NCI-H345 (cell line): ENCODE measurements around the gene TCF7L2.
"Not testable (repeated sequence)": the region's sequence is repeated elsewhere in the genome, so short reads cannot be mapped to it uniquely, and the experiment has no call there.

Source experiments
- DNase-seq: peaks from one replicate; lab custom pipeline; 2025; lab: John Stamatoyannopoulos, UW

TCF7L2 gene

DNA sequence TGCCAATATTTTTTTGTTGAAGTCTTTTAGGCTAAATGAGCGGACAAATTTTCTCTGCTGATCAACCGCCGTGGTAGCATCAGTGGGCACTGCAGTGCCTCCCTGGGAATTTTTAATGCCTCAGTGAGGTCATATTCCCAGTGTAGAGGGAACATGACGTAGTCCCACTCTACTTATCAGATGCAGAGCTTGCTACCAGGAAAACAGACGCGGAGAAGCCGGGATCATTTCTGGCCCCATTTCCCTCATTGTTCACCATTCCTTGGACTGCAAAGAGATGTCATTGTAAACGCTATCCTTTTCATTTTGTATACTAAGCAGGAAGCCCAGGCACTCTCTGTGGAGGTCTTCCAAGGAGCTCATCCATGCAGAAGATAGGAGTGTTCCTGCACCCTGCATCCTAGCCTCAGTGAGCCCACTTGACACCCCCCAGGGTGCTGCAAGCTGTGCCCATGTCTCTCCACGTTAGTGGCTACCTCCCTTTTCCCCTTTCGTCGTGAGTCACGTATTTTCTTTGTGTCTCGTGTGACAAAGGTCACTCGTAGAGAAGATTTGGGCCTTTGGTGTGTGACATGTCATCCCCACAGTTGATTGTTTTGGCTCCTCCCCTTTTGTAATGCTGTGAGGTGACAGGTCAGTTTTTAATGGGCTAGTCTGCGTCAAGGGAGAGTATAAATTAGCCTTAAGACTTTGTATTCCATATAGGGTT is 145.5 kb downstream of the TCF7L2 start:
- no peak for DNase-seq

DNA sequence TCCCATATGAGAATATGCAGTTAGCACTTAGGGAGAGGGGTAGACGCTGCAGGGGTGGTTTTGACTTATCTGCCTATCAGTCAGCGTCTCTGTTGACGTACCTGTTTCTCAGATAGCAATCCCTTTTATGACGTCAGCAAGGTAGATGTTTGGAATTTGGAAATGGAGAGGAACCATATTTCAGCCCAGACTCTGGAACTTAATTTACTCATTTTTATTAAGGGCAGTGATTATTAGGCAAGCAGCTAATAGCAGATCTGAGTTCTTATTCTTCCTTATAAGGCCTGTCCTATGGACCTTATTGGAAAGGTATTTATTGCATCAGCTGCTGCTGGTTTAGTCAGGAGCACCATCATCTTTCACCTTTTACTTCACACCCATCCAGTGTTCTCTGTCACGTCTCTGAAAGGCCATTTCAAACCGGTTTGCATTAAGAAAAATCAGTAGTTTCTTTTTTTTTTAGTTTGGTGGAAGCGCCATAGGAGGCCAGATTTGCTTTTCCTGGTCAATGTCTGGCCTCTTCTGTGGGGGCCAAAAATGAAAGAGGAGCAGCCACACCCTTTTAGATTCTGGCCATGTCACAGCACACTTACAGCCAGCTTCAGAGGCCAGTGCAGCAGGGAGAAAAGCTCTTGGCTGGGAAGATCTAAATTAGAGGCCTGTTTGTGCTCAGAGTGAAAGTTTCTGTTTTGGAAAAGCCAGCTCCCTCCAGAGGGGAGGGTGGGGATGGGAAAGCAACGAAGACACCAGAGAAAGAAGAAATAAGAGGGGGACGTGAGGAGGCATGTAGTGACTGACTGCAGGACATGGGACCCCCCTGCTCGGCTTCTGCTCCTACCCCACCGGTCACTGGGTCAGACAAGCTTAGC is 146.3 kb downstream of the TCF7L2 start:
- no peak for DNase-seq

DNA sequence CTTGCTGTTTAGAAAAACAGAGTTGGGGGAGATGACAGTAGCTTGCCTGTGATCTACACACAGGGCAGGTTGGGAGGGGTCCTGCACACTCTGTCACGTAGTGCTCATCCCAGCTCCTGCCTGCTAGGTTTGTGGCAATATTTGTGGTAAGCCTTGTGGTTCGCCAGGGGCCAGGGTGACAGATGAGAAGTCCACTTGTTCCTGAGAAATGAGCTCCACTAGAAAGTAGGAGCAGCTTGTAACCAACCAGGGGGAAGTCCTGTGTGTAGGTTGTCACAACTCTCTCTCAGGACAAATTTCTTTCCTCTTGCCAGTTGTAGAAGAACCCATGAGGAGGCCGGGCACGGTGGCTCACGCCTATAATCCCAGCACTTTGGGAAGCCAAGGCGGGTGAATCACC is 147.0 kb downstream of the TCF7L2 start:
- no peak for DNase-seq

DNA sequence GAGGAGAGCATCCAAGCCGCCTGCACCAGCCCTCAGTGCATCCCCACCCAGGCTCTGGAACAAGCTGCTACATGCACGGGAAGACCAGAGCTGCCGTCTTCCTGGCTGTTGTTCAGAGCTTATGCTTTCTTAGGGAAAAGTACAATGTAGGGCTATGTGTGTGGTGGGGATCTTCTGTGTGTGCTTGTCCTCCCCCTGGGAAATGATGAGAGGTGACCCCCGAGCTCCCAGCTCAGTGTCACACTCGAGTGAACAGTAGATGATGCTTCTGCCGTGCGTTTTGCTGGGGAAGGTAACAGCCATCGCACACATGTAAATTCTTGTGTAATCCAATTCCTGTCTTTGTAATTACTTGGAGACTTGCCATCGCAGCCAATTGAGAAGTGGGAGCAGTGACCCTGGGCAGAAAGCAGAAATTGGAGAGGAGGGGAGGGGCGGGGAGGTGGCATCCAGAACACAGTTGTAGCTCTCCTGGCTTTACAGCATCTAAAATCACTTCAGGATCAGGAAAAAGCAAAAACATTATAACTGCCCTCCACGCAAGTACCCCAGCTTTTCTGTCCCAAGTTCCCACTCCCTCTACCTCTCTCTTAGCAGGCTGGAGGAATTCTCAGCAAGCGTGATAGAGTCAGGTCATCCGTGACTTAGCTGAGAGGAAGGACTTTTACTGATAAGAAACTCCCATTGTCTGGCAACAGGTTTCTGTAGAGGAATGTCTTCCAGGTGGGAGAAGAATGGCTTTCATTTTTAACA is 149.6 kb downstream of the TCF7L2 start:
- DNase-seq, result peak; percentile 52

DNA sequence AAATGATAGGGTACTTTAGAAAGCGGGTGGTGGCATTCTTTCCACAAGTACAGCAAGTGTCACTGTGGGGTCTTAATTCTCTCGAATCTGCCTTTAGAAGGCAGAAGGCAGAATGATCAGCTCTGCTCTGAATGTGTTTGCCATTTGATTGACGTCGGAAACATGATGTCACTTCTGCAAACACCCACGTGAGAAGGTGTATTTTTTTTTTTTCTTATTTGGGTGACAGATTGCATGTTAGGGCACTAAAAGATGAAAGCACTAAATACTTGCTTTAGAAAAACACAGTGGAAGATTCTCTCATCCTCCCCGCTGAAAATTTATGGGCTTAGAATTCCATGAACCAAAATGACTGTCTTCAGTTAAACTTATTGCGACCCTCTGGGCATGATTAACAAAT is 150.2 kb downstream of the TCF7L2 start:
- DNase-seq, result no peak

DNA sequence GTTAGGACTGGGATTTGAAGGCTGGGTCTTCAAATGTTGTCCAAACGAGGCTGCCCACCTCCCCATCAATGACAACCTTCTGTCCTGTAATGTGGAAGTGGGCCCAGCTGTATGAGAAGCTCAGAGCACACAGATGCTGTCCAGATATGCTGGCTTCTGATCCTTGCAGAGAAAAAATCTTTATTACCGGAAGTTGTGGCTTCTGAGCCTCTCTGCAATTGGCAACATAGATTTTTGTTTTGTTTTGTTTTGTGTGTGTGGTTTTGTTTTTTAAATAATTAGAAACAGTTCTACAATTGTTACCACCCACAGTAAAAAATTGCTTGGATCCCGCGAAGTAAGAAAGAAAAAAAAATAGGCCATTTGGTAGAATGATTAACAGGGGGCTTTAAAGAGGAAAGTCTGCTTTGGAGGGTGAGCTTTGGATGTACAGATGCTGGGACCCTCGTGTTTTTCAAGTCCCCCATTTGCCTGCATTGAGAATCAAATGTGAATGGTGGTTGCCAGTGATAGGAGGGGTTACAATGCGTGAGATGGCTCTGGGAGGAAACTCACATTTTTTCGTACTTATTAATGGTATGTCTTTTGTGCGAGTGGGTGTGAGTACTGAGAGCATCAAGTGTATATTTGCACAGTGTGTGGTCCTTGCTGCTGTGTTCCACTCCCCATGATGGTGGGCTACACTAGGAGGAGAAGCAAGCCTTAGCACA is 153.2 kb downstream of the TCF7L2 start:
- DNase-seq, result no peak

DNA sequence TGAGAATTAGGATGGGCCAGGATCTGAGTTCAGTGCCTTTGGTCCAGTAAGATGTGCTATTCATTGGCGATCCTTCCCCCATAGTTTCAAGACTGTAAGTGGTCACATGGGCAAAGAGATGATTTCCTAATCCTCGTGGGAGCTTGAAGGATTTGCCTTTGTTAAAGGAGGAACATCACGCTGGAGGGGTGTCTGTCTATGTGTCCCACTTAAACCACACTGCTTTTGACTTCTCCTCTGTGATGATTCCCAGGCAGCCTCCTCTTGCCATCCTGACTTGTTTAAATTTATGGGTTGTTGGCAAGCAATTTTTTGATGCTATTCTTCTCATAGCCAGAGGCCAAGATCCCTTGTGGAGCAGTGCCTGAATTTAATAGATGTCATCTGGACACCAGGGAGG is 154.0 kb downstream of the TCF7L2 start:
- DNase-seq, result no peak

DNA sequence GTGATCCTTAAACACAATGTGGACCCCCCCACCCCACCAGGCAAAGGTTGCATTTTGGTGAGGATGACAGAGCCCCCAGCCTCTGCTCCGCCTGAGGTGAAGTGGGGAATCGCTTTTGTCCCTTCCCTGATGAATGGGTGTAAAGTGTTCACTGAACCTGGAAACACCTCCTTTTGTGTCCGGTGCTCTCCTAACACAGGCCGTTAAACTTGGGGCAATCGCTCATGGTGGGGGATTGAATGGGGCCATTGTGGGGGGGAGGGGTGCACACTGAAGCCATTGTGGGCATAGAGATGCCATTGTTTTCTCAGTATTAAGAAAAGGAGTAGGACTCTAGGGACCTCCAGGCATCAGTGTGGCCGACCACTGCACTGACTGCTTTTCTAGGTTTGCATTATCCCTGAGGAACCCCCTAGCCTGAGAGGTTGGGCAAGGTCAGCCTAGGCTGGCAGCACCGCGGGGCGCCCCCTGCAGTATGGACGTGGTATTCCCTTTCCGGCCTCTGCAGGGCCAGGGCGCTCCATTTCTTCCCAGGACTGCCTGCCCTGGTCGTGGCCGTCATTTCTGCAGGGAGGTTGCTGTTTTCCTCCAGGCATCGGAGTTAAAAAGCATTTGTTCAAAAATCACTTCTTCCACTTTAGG is 158.3 kb downstream of the TCF7L2 start:
- DNase-seq, result no peak

DNA sequence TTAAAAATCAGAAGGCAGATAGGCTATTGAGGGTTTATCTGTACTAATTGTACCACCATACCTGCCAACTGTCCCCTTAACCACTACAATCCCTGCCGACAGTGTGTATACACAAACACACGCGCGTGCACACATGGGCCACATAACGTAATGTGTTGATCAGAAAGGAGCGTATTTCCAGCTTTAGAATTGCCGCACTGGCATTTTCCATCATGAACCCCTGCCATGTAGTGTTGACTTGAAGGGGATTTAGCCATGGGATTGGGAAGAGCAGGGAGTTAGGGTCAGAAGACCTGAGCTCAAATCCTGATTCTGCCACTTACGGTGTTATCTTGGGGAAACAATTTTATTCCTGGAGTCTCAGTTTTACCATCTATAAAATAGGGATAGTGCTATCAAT is 158.9 kb downstream of the TCF7L2 start:
- DNase-seq, result no peak

DNA sequence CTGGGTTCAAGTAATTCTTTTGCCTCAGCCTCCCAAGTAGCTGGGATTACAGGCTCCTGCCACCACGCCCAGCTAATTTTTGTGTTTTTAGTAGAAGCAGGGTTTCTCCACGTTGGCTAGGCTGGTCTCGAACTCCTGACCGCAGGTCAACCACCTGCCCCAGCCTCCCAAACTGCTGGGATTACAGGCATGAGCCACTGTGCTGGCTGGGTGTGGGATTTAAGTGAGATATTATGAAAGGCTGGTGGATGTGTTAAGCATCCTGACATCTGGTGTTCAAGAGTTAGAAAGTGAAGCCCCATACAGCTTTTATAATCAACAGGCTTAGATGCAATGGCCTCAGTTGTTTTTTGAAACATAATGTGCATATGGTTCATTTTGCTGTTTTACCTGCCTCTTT is 159.4 kb downstream of the TCF7L2 start:
- DNase-seq, result not testable (repeated sequence)

DNA sequence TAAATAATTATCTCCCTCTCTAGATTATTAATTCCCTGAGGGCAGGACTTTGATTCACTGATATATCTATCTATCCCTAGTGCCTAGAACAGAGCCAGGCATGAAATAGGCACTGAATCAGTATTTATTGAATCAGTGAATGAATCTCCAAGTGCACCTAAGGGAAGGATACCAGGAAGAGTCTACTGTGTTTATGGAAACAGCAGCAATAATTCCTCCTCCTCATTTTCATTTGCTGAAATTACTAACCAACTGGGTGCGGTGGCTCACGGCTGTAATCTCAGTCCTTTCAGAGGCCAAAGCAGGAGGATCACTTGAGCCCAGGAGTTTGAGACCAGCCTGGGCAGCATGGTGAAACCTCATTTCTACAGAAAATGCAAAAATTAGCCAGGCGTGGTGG is 161.2 kb downstream of the TCF7L2 start:
- DNase-seq, result no peak

DNA sequence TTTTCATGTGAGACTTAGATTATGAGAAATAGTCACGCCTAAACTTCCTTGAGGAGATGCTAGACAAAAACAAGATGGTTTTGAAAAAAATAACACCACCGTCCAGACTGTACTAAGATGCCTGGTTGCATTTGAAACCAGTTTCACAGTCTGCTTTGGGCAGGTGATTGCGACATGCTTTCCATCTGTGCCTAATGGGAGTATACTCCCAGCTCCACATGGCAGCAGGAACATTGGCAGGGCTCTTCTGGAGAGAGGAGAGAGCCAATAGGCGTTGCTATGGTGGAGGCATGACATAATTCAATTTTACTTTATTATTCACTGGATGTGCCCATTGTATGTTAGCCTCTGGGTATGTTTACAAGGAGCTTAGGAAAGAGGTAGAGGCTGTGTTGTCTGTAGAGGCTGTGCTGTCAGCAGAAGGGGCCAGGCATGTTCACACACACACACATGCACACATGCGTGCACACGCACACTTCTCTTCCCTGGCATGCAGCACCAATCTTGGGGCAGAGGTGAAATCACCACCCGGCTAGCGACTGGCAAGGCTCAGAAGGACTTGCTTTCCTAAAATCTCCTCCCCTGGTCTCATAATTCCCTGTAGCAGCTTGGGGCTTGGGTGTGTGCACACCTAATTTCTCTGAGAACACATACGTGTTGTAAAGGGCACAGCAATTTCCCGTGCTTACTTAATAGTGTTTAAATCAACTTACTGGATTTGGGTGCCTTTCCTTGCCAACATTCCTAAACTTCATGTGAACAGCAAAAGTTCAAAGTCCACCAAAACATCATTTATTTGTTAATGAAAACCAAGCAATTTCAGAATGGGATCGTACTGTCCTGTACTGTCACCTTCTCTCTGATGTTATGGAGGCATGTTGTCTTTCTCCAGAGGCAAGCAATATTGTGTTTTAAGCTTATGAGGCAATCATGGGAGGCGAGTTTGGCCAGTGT is 162.1 kb downstream of the TCF7L2 start:
- DNase-seq, result no peak

DNA sequence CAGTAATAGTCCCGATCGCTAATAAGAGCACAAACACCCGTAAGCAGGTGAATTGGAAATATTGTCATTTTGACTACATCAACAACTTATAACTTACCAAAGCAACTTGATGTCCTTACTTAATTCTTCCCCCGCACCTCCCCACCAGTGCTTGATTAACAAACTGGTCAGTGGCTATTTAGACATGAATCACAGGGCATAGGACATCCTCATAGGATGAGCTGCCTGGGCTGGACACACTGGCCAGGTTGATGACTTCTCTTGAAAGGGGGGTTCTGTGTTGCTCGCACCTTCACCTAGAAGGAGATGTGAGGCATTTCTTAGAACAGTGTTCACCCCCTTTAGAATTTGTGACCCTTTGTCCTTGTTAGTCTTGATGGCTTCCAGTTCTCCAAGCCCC is 163.2 kb downstream of the TCF7L2 start:
- DNase-seq, result no peak

DNA sequence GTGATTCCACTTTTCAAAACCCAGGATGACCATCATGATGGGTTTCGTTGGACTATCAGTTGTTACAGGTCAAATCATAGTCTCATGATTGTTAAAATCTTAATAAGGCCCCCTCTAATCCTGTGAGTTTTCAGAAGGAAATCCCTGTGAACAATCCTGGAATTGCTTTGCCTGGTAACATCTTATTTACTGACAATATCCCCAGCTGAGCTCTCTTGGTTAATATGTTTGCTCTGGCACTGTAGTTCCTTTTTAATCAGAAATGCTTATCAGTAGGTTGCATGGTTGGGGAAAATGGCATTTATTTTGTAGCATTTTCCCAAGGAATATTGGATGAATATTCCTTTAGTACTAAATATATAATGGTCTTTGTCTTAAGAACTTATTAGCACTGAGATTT is 163.9 kb downstream of the TCF7L2 start:
- DNase-seq, result no peak

DNA sequence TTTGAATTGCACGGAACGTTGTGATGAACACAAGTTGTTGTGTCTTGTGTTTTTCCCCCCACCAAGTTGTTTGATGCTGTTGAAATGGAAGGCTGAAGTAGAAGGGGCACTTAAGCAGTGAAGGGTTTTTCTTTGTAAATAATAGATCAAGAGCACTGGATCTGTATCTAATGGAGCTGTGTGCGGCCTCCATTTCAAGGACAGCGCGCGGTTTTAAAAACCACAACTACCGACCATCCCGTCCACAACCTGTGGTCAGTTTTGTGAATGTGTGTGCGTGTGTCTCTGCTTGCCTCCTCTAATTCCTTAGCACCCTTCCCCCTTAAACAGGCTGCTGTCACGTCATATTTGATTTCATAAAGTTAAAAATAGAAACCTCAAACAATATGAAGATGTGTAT is 165.5 kb downstream of the TCF7L2 start:
- no peak for DNase-seq

DNA sequence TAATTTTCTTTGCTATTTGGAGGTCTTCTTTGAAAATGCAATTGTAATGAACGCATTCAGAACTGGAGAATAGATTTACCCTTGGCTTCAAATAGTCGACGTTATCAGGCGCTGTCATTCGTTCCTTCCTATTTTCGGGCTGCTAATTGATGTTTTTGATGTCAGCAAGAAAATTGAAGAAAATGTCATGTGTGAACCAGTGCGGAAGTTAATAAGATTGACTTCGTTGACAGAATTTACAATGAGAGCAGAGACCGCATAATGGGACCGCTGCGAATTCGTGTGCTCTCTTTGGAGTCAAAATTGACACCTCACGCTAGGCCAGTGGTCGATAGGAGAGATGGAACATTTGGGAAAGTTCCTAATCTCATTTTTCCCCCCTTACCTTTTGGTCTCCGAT is 168.8 kb downstream of the TCF7L2 start:
- no peak for DNase-seq

DNA sequence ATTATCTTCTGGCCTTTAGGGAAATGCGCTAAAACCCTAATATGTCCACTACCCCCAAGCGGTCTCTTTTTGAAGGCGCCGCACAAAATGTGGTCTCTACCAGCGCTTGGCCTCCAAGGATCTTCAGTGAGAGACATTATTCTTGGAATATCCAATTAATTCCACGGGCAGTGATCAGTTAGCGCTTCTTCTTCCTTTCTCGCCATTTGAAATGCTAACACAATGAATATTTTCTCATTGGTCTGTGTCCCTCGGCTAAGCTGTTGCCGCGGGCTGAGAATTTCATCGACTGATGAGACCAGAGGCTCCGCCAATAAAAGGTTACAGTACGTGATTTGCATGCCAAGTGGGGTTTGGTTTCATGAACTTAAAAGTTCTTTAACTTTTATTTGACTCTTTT is 169.8 kb downstream of the TCF7L2 start:
- no peak for DNase-seq

DNA sequence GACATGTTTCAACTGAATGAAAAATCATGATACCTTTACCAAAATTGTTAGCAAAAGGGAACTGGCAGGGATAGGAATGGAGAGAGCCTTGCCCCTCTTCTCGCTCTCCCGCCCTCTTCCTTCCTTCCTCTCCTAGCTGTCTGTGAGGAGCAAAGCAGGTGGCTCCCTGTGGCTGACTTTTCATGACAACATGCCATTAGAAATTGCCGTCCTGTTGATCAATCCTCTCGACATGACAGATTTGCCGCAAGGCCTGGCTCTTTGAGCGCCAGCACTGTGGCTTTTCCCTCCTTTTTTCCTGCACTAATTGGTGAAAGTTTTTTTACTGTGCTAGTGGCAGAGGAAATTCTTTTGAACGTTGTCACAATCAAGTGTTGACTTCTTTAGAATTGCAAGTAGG is 171.1 kb downstream of the TCF7L2 start:
- DNase-seq, result no peak

DNA sequence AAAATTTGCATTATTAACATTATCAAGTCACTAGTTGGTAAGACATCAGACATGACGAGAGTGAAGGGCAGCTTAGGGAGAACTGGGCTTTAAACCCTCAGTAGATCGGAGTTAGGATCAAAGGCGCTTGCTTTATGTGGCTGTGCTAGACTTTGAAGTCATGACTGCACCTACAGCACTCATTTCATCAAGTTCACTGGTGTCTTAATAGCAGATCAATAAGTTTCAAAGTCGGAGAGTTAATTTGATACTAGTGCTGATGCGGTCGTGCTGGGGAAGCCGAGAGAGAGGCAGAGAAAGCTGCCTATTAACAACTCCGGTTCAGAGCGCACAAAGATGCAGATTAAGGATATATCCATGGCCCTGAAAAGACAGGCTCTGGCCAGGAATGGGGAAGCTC is 172.9 kb downstream of the TCF7L2 start:
- DNase-seq, result no peak

DNA sequence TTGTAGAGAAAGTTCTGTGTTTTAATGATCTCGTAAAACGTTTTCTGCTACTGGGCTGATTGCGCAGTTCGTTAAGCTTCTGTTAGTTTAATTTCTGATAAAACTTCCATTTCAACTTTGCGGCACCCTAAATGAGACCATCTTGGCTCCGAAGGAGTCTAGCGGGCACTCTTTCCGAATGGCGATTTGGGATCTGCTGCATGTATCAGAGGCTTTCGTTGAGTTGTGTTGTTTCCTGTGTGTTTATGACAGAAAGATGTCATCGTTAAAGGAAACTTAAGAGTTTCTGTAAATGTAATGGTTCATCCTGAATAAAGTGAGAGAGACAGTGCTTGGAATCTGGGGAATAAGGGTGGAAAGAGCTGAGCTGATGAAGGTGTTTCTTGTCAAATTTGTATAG is 174.7 kb downstream of the TCF7L2 start:
- DNase-seq, result no peak

DNA sequence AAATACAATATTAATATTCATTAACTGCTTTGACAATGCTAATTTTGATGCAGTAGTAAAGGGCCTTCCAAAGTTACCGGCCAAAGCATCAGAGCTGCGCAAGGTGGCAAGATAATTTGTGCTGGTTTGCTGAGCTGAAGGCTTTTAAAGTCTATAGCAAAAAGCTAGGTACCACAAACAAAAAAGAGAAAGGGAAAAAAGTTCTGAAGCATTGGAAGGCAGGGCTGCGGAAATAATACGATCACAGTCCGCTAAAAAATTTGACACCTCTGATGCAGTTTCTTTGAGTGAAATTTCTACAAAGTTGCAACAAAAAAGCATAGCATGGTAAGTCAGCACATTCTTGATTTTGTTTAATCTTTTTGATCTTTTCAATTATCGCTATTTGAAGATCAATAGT is 175.6 kb downstream of the TCF7L2 start:
- DNase-seq, result no peak
